ENCODE results near the gene PRELP.

The PRELP gene

DNA sequence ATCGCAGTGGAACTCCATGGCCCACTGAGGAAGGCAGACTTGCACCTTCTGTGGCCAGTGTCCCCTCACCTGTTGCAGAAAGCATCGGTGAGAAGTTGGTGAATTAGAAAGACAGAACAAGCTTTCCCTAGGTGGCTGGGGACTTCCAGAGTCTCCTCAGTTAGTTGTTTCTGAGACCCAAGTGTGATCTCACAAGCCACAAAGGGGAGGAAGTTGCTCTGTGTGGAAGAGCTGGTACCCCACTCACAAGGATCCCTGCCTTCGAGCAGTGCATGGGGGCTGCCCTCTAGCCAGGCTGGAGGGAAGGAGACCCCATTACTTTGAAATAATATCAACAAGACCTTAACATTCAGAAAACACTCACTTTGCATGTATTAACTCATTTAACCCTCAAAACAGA is 2.1 kb downstream of the PRELP start:
- no peak for DNase-seq

DNA sequence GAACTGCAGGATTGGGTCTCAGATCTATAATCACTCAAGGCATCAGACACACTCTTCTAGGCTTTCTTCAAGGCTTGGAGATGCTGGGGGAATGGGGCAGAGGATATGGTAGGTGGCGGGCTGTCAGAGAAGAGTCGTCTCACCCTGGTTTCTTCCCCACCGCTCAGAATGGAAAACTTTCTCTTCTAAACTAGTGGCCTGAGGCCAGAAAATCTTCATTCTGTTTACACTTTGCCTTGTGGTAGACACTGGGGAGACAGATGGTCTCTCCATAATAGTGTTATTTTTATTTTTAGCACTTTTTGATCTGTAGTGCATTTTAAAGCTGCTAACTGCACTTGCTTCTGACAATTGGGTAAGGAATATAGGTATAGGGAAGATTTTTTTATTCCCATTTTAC is 2.6 kb downstream of the PRELP start:
- DNase-seq: no peak

DNA sequence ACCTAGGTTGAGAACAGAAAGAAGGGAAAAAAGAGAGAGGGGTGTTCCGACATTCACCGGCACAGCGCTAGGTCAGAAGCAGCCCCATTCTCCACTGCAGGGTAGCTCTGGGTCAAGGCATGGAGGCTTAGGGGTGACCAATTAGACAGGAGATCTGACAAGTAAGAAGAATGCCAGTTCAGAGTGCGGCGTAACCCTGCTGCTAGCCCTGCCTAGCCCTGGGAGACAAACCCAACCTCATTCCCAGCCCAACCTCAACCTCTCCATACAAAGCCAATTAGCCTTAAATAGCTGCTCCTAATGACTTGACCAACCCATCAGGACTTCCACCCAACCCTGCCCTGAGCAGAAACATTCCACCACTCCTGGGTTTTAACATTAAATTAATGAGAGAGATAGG is 3.4 kb downstream of the PRELP start:
- no peak for DNase-seq

DNA sequence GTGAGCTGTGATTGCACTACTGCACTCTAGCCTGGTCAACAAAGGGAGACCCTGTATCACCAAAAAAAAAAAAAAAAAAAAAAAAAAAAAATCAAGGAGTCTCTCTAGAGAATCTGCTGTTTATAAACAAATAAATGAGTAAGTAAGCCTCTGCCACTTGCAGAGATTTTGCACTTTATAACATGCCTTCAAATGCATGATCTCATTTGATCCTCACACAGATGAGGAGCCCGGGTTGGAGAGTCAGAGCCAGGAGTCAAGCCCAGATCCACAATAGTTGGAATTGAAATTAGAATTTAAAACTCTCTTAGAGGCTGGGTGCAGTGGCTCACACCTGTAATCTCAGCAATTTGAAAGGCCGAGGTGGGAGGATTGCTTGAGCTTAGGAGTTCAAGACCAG is 4.0 kb downstream of the PRELP start:
- no peak for DNase-seq

DNA sequence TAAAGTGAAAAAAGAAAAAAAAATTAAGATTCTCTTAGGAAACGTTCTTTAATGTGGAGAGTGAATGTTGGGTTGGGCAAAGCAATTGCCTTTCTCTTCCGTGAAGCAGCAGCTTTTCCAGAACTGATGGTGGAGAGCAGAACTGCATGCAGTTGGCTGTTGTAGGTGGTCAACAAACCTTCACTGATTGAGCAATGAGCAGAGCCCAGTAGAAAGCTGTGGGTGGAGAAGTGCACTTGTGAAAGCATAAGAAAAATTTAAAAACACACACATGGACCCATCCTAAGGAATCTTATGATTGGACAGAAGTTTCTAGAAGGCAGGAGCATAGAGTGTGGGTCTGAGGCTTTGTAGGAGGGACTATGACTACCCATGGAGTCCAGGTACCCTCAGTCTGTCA is 4.5 kb downstream of the PRELP start:
- DNase-seq: no peak

DNA sequence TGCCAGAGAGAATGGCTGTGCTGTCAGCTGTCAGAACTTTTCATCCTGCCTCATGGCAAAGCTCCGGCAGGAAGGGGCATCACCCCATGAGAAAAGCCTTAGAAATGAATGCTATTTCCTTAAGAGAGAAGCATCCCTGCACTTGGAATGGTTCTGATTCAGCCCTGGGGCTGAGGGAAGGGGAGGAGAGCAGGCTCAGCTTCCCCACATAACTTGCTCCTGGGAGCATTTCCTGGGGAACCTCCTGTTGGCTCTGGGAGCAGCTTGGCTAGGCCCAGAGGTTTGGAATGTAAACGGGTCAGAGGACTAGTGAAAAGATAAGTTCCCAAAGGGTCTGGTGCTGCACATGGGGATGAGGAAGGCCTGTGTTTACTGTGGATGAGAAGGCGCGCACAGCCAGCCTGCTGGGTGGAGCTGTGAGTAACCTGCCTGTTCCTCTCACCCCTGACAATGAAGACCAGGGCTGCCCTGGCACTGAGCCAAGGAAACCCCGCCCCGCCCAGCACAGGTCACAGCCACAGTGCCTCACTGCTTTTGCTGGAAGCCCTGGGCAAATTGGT is 5.0 kb downstream of the PRELP start:
- no peak for DNase-seq

DNA sequence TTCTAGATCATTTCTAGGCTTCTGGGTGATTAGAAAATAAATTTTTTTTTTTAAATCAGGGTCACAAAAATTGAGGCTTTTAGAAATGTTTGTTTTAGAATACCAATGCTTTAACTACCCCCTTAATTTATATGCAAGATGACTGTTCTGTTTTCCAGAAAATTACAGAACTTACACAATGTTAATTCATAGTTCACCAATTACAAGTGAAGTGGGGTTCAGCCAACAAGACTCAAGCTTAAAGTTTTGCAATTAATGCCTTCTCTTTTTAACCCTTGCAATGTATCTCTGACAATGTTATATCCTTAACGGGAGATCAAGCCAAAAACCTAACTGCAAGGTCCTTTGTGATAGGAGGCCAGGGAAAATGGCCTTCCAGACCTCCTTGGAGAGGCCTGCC is 5.6 kb downstream of the PRELP start:
- DNase-seq: no peak

DNA sequence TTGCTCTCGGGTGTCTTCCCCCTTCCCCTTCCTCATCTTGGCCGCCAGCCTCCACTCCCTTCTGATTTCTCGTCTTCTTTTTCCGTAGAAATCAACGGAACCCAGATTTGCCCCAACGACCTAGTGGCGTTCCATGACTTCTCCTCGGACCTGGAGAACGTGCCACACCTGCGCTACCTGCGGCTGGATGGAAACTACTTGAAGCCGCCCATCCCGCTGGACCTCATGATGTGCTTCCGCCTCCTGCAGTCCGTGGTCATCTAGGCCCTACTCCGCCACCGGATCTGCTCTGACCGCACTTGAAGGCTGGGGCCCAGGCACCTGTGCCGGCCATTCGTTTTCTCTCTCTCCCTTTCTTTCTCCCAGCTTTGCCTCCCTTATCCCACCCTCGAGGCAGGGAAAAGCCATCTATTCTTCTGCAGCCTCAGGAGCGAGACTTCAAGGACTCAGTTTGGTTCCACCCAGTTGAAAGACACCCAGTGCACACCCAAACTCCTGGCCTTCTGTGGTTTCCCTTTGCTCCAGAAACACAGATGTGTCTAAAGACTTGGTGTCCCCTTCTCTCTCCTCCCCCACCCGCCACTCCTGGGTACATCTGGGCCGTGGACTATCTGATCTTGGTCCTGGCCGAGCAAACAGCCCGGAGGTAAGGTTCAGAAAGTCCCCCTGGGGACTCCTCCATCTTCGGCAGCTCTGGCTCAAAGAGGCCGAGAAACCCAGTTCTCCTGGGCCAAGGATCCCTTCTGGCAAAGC is 11.2 kb downstream of the PRELP start:
- DNase-seq: no peak

DNA sequence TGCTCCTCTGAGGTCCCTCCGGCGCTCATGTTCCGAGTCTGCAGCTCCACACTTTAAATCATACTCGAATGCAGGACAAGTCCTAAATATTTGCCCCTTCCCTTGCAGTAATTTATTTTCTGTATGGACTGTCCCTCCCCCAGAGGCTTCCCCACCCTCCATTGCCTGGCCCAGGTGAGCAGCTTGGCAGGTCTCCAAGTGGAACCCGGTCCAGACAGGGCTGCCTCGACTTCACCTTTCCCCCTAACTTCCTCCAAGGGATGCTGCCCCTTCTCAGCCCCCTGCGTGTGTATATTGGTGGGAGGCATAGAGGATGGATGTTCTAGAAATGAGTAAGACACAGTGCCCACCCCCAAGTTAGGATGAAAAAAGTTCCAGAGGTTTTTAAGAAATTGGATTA is 12.9 kb downstream of the PRELP start:
- no peak for DNase-seq

DNA sequence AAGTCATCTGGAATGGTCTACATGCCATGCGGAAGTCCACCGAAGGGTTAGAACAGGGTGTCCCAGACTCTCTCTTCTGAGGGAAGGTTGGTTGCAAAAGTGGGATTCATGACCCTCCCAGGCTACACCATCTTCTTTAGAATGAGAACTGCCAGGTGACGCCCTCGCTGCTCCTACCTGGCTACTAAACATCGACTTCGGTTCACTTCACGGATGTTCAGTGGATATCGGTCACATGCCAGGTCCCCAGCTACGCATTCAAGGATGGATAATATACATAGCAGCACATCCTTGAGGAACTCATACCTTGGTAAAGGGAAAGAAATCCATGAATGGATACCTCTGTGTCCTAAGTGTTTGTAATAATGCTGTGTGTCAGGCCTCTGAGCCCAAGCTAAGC is 15.0 kb downstream of the PRELP start:
- DNase-seq: no peak

DNA sequence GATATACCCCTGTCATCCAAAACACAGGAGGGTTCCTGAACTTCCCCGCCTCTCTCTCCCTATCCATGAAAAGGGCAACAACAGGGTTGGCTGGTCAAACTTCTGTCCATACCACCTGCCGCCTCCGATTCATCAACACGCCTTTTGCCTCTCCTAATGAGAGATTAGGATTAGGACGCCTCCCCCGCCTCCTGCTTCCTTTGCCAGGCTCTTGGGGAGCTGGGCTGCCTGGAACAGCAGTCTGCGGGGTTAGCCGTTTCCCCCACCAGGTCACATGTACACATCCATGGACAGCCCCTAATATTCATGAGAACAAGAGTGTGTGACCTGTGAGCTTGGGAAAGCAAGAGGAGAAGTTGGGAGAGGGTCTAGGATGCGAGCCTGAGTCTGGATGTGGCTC is 16.1 kb downstream of the PRELP start:
- DNase-seq: no peak

DNA sequence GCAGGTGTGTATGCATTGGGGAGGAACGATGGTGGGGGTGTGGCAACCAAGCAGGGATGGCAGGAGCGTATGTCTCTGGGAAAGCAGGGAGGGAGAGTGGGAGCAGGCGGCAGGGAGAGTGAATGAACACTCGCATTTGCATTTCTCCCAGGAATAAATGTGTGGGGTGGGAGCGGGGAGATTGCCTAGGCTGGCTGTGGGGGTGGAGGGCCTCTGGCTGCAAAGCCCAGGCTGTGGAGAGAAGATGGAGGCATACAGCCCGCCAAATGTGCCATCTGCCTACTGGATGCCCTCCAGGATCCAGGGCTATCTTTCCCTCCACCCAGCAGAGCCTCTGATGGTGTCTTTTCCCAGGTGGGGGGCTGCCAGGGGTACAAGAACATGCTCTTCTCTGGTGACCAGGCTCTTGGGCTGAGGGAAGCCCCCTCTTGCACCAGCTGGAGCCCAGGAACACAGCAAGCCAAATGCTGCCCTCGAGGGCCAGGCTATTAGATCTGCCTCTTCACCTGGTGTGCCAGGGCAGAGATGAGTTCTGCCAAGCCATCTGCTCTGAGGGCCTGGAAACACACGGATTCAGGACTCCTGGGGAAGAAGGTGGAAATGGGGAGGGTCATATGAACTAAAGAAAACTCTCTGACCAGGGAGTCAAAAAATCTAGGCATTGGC is 16.6 kb downstream of the PRELP start:
- DNase-seq: no peak

DNA sequence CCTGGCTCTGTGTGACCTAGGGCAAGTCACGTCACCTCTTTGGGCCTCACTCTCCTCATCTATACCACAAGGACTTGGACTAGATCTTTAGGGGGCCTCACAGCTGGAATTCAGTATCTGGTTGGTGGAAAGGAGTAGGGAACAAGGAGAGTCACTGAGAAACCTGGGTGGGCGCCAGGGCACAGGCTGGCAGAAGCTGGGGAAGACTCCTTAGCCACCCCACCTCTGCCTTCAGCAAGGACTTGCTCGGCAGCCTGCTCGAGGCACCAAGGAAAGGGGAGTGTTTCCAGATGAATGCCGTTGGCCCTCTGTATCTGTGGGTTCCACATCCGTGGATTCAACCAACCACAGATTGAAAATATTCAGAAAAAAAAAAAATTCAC is 17.1 kb downstream of the PRELP start:
- DNase-seq: no peak

DNA sequence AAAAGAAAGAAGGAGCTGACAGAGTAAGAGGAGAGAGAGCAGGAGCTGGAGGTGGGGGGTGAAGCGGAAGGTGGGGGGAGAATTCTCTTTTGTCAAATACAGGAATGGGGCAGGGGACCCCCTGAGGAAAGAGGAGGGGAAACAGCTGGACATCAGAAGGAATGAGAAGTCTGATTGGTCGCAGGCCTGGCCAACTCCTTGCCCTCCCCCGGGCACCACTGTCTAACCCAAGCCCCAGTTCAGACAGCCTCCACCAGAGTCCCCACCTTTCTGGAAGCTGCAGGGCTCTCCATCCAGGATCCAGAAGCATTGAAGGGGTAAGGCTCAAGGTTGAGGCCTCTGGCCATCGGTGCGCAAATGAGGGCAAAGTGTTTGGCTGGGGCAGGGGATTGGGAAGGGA is 18.3 kb downstream of the PRELP start, which contains the start of gene OPTC:
Gene OPTC, plus strand, starts transcription at position 253 of the 400 bp plus-strand sequence. CDS start 1,853 bp downstream, outside the sequence.
- no peak for DNase-seq

DNA sequence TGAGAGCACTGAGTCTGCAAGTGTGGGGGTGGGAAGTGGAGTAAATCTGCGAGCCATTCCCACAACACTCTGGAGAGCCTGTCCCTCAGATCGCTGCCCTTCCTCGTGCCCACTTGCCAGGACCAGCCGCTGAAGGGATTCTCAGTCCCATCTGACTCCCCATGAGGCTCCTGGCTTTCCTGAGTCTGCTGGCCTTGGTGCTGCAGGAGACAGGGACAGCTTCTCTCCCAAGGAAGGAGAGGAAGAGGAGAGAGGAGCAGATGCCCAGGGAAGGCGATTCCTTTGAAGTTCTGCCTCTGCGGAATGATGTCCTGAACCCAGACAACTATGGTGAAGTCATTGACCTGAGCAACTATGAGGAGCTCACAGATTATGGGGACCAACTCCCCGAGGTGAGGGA is 20.2 kb downstream of the PRELP start:
- no peak for DNase-seq

DNA sequence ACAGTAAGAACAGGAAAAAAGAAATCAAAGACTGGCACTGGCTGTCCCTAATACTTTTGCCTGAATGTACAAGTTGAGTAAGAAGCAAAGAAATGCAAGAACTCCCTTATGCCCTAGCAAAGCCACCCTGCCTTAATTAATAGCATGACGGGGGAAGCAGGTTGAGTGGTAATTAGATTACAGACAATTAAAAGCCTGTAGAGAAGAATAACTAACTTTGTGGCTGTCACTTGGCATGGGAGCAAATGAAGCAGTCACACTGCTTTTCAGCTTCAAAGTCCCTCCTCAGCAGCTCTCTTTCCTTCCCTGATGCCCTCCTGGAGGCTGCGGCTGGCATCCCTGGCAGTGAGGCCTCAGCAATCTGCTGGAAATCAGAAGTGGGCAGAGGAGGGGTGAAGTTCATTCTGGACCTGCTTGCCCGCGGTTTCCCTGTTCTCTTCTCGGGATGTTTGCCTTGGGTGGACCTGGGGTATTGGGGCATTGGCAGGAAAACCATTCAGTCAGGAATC is 21.7 kb downstream of the PRELP start:
- DNase-seq: no peak

DNA sequence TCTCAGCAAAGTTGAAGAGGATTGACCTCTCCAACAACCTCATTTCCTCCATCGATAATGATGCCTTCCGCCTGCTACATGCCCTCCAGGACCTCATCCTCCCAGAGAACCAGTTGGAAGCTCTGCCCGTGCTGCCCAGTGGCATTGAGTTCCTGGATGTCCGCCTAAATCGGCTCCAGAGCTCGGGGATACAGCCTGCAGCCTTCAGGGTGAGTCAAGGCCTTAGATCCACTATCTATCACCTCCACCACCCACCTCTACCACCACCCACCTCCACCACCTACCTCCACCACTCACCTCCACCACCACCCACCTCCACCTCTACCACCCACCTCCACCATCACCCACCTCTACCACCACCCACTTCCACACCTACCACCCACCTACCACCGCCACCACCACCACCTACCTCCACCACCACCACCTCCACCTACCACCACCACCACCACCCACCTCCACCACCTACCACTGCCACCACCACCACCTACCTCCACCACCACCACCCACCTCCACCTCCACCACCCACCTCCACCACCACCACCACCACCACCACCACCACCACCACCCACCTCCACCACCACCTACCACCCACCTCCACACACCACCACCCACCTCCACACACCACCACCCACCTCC is 24.2 kb downstream of the PRELP start:
- no peak for DNase-seq

DNA sequence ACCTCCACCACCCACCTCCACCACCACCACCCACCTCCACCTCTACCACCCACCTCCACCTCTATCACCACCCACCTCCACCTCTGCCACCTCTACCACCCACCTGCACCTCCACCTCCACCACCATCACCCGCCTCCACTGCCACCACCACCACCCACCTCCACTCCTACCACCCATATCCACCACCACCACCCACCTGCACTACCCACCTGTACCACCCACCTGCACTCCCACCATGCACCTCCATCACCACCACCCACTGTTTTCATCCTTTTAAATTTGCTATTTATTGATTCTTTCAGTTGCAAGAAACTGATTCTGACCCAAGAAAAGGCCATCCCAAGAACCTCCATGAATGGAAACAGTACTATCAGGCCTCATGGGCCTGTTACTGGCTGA is 24.7 kb downstream of the PRELP start:
- DNase-seq: no peak

DNA sequence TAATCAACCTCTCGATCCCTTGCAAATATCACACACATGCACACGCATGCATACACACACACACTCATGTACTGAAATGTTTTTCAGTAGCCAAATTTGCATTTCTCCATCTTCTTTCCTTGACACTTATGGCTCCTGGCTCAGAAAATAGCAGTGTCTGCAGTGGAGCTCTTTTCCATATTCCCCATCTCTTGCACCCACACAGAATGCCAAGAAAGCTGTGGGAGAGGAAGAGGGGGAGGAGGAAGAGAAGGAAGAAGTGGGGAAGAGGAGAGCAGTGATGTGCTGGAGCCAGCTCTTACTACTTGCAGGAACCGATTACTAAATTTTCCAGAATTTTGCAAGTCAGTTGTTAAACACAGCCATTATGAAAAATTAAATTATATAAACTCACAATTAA is 28.2 kb downstream of the PRELP start:
- DNase-seq: no peak

DNA sequence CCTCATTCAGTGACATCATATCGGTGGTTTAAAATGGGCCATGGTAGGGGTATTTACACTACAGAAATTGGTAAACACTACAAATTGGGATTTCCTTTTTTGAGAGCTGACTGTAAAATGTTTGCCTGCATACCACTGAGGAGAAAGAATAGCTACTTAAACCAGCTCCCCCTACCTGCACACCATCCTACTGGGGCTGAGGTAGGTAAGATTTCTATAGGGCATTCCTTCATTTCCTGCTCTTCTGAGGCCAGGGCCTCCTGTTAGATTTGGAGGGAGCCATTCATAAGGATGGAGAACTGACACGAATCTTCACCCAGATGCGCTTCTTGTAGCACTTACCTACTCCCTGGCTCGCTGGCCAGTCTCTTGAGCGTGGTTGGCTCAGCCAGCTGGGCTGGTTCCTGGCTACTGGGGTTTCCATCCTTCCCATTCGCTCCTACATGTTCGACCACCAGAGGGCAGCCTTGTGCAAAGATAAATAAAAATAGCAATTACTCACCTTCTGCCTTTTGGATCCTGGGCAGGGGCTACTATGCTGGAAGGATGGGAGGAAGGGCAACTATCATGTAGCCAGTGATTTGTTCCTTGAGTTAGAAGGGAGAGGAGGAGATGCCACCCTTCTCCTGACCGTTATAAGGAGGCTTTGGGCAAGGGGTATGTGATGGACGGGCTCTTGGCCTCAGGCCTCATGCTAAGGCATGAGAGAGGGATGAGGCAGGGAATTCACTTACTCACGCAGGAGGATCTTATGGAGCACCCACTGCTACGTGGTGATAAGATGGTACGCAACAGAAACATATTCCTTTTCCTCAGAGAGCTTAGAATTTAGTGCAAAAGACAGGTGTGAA is 29.0 kb downstream of the PRELP start:
- peak; percentile 67 for DNase-seq

DNA sequence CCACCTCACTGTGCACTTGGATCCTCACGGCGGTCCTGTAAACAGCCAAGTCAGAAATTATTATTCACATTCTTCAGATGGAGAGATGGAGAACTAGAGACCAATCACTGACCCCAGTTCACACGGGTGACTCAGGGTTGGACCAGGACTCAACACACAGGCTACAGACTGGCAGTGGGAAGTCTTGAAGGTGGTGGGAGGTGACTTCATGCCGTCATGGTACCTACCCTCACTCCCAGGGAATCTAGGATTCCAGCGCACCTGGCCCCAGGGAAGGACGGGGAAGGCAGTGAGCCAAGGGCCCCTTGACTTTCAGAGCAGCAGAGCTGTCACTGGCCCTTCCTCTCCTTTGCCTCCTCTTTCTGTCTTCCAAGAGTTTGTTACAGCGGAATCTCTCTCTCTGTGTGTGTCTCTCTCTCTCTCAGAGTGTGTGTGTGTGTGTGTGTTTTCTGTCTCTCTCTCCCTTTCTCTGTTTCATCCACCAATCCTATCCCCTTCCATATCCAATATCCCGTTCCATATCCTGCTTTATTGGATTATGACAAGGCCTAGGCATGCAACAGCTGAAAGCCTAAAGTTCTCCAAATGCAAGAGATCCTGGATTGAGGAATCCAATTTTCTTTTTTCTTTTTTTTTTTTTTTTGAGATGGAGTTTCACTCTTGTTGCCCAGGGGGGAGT is 30.1 kb downstream of the PRELP start:
- no peak for DNase-seq

Measured in right kidney (tissue), 1 donor.